Ectodermal cell (in vitro differentiated cells): ENCODE data around the gene PER1.
"Not testable (repeated sequence)": the region's sequence is repeated elsewhere in the genome, so short reads cannot be mapped to it uniquely, and the experiment has no call there.

ENCODE experiments used
- H3K27ac ChIP-seq: 2 replicates; pipeline ENCODE4 v1.7.0; 2013; ENCODE audit warnings: mild to moderate bottlenecking, low read depth, low read length; ENCODE audit not compliant: insufficient read depth, poor library complexity, severe bottlenecking
- H3K27me3 ChIP-seq: 2 replicates; pipeline ENCODE4 v1.7.0; 2013; ENCODE audit warnings: mild to moderate bottlenecking, low read length; ENCODE audit not compliant: insufficient read depth, control insufficient read depth, poor library complexity, severe bottlenecking
- H3K36me3 ChIP-seq: one replicate; pipeline ENCODE4 v1.7.0; 2013; ENCODE audit warnings: low read length; ENCODE audit not compliant: control insufficient read depth, insufficient read depth
- H3K4me1 ChIP-seq: one replicate; pipeline ENCODE4 v1.7.0; 2013; ENCODE audit warnings: low read length; ENCODE audit not compliant: control insufficient read depth, insufficient read depth
- H3K4me3 ChIP-seq: 2 replicates; pipeline ENCODE4 v1.7.0; 2013; ENCODE audit warnings: low read depth, low read length, control low read depth; ENCODE audit not compliant: insufficient read depth
- H3K9me3 ChIP-seq: 2 replicates; pipeline ENCODE4 v1.7.0; 2013; ENCODE audit warnings: mild to moderate bottlenecking, low read length, moderate library complexity; ENCODE audit not compliant: control insufficient read depth
- WGBS, 2 experiments: methylation state at CpG; one replicate each; pipeline ENCODE4 v1.1.7; 2013; ENCODE audit warnings: missing lambda C conversion rate in 2 of 2; 5-methylcytosine and 5-hydroxymethylcytosine counted together

Gene PER1

GRCh38 chr17:8186446-8186786 lies 34.2 kb upstream of the PER1 start:
- WGBS, 2 experiments = 0% methylated on average over 23 of the region's 23 CpGs
- Histone ChIP-seq H3K27me3 (peaks cover 21% of the 10 kb centered on the region), H3K4me3 (peak overlapping the region; percentile 67), H3K4me1 (peaks cover 14% of the 10 kb centered on the region), H3K27ac (no peak overlapping the region), H3K9me3 (no peaks in the 10 kb centered on the region), H3K36me3 (no peaks in the 10 kb centered on the region)

GRCh38 chr17:8185582-8186445 lies 33.6 kb upstream of the PER1 start:
- Histone ChIP-seq H3K27ac (no peak overlapping the region), H3K36me3 (no peaks in the 10 kb centered on the region), H3K27me3 (peaks cover 21% of the 10 kb centered on the region), H3K4me3 (peak overlapping the region; percentile 67), H3K4me1 (peaks cover 14% of the 10 kb centered on the region), H3K9me3 (no peaks in the 10 kb centered on the region)
- 2 to 3% methylated on average over 44 of the region's 44 CpGs for WGBS, 2 experiments

GRCh38 chr17:8176998-8177731 lies 25.0 kb upstream of the PER1 start:
- Histone ChIP-seq H3K36me3 (no peaks in the 10 kb centered on the region), H3K9me3 (no peaks in the 10 kb centered on the region), H3K27ac (no peak overlapping the region), H3K4me1 (peaks cover 23% of the 10 kb centered on the region), H3K4me3 (peak overlapping the region; percentile 63), H3K27me3 (no peaks in the 10 kb centered on the region)
- whole genome bisulfite sequencing, 2 experiments = 81 to 82% methylated on average over 19 of the region's 19 CpGs

- H3K4me3 ChIP-seq = peak within 1 kb of the TSS; percentile 63
- no peaks in the 10 kb centered on the region for H3K36me3 ChIP-seq
- H3K27me3 ChIP-seq = no peaks in the 10 kb centered on the region
- H3K4me1 ChIP-seq = peaks cover 23% of the 10 kb centered on the region
- peak within 1 kb of the TSS; percentile 85 for H3K27ac ChIP-seq
- H3K9me3 ChIP-seq = no peaks in the 10 kb centered on the region
- WGBS, 2 experiments = 6 to 7% methylated on average over 56 of the region's 56 CpGs
Measured at GRCh38 chr17:8176197-8176940, 24.2 kb upstream of the PER1 start, which contains the start of gene TMEM107. TMEM107 (minus strand) TSS chr17:8176380; CDS start chr17:8176286, 94 bp downstream.

GRCh38 chr17:8175795-8176196 lies 23.6 kb upstream of the PER1 start:
- Histone ChIP-seq H3K4me3 (peak overlapping the region; percentile 63), H3K27me3 (no peaks in the 10 kb centered on the region), H3K9me3 (no peaks in the 10 kb centered on the region), H3K36me3 (no peaks in the 10 kb centered on the region), H3K4me1 (peaks cover 23% of the 10 kb centered on the region), H3K27ac (peak overlapping the region; percentile 33)
- 24 to 27% methylated on average over 11 of the region's 11 CpGs for WGBS, 2 experiments

- Histone ChIP-seq H3K36me3 (no peaks in the 10 kb centered on the region), H3K4me3 (peak overlapping the region; percentile 56), H3K9me3 (no peaks in the 10 kb centered on the region), H3K27ac (peak overlapping the region; percentile 95), H3K4me1 (peaks cover 23% of the 10 kb centered on the region), H3K27me3 (no peaks in the 10 kb centered on the region)
- WGBS, 2 experiments = 1 to 2% methylated on average over 14 of the region's 14 CpGs
Measured at GRCh38 chr17:8173871-8174322, 21.7 kb upstream of the PER1 start.

GRCh38 chr17:8173056-8173870 lies 21.1 kb upstream of the PER1 start:
- WGBS, 2 experiments = 1 to 2% methylated on average over 23 of the region's 23 CpGs
- peak overlapping the region; percentile 95 for H3K27ac ChIP-seq

GRCh38 chr17:8170186-8170585 lies 18.0 kb upstream of the PER1 start:
- not testable (repeated sequence) for H3K36me3 ChIP-seq, H3K4me3 ChIP-seq, H3K4me1 ChIP-seq, H3K27me3 ChIP-seq, H3K9me3 ChIP-seq, H3K27ac ChIP-seq
- 89 to 93% methylated on average over 16 to 19 of the region's 19 CpGs for WGBS, 2 experiments

More at GRCh38 chr17:8173056-8173870, 21.1 kb upstream of the PER1 start:
- H3K4me1 ChIP-seq = peaks cover 23% of the 10 kb centered on the region
- H3K27me3 ChIP-seq = no peaks in the 10 kb centered on the region
- peak overlapping the region; percentile 56 for H3K4me3 ChIP-seq
- H3K9me3 ChIP-seq = no peaks in the 10 kb centered on the region
- no peaks in the 10 kb centered on the region for H3K36me3 ChIP-seq

GRCh38 chr17:8167526-8167925 lies 15.3 kb upstream of the PER1 start:
- WGBS, 2 experiments = 77 to 83% methylated on average over 3 of the region's 3 CpGs
- Histone ChIP-seq H3K4me1 (peaks cover 16% of the 10 kb centered on the region), H3K4me3 (no peak overlapping the region), H3K9me3 (no peaks in the 10 kb centered on the region), H3K36me3 (no peaks in the 10 kb centered on the region), H3K27me3 (no peaks in the 10 kb centered on the region), H3K27ac (no peak overlapping the region)
